Measurements from ENCODE around the gene AMMECR1L.
"Not testable (repeated sequence)": the region's sequence is repeated elsewhere in the genome, so short reads cannot be mapped to it uniquely, and the experiment has no call there.

Gene AMMECR1L

GRCh38 chr2:127885780-127886592 lies at the start of gene AMMECR1L:
TSS of gene AMMECR1L (minus strand) at chr2:127885956. CDS start at chr2:127874234, 11,722 bp downstream.
- peak in 48 of 56 donors; percentile 19 to 83 (median 56) for DNase-seq

GRCh38 chr2:127935337-127935736 lies 49.6 kb upstream of the AMMECR1L start:
- DNase-seq: no peak

- no peak for DNase-seq
Measured at GRCh38 chr2:127932199-127932876, 46.6 kb upstream of the AMMECR1L start.

GRCh38 chr2:127929449-127929848 lies 43.7 kb upstream of the AMMECR1L start:
- no peak for DNase-seq

GRCh38 chr2:127927384-127927783 lies 41.6 kb upstream of the AMMECR1L start:
- DNase-seq: no peak

- DNase-seq: no peak
Measured at GRCh38 chr2:127917916-127918315, 32.2 kb upstream of the AMMECR1L start.

GRCh38 chr2:127913808-127914457 lies 28.2 kb upstream of the AMMECR1L start:
- no peak for DNase-seq

GRCh38 chr2:127911737-127912136 lies 26.0 kb upstream of the AMMECR1L start:
- DNase-seq: no peak

- DNase-seq: no peak
Measured at GRCh38 chr2:127910415-127910814, 24.7 kb upstream of the AMMECR1L start.

- no peak for DNase-seq
Measured at GRCh38 chr2:127909019-127909418, 23.3 kb upstream of the AMMECR1L start.

GRCh38 chr2:127907733-127908400 lies 22.1 kb upstream of the AMMECR1L start:
- not testable (repeated sequence) for DNase-seq

- DNase-seq: peak in 6 of 56 donors; percentile 4 to 34 (median 15)
Measured at GRCh38 chr2:127906206-127906926, 20.6 kb upstream of the AMMECR1L start.

GRCh38 chr2:127901339-127902056 lies 15.7 kb upstream of the AMMECR1L start:
- DNase-seq: peak in 33 of 56 donors; percentile 9 to 75 (median 34)

GRCh38 chr2:127897531-127898211 lies 11.9 kb upstream of the AMMECR1L start:
- DNase-seq: no peak

GRCh38 chr2:127893494-127893893 lies 7.7 kb upstream of the AMMECR1L start:
- DNase-seq: no peak

GRCh38 chr2:127893033-127893432 lies 7.3 kb upstream of the AMMECR1L start:
- DNase-seq: no peak

- DNase-seq: no peak
Measured at GRCh38 chr2:127891811-127892210, 6.1 kb upstream of the AMMECR1L start.

- not testable (repeated sequence) for DNase-seq
Measured at GRCh38 chr2:127890756-127891155, 5.0 kb upstream of the AMMECR1L start.

- DNase-seq: no peak
Measured at GRCh38 chr2:127888772-127889171, 3.0 kb upstream of the AMMECR1L start.

- DNase-seq: no peak
Measured at GRCh38 chr2:127887776-127888130, 2.0 kb upstream of the AMMECR1L start.

Measured in amygdala (tissue), 56 donors.